Fibroblast of skin of right biceps (primary cell): ENCODE data around the gene RPS6KC1.
"Not testable (repeated sequence)": the region's sequence is repeated elsewhere in the genome, so short reads cannot be mapped to it uniquely, and the experiment has no call there.

ENCODE experiments used
- DNase-seq: peaks from one replicate; pipeline ENCODE4 v3.0.0-alpha.2; 2013

The RPS6KC1 gene

GRCh38 chr1:213160442-213160841, 109.4 kb downstream of the RPS6KC1 start:
- not testable (repeated sequence) for DNase-seq

- DNase-seq: peak; percentile 21
Observed at GRCh38 chr1:213162338-213162737, 111.3 kb downstream of the RPS6KC1 start.

- no peak for DNase-seq
Observed at GRCh38 chr1:213162862-213163261, 111.8 kb downstream of the RPS6KC1 start.

- DNase-seq: peak; percentile 6
Observed at GRCh38 chr1:213163278-213163711, 112.3 kb downstream of the RPS6KC1 start.

- DNase-seq: no peak
Observed at GRCh38 chr1:213164561-213164960, 113.5 kb downstream of the RPS6KC1 start.

GRCh38 chr1:213166852-213167251, 115.8 kb downstream of the RPS6KC1 start:
- no peak for DNase-seq

- DNase-seq: no peak
Observed at GRCh38 chr1:213171711-213172110, 120.7 kb downstream of the RPS6KC1 start.

- DNase-seq: no peak
Observed at GRCh38 chr1:213176341-213176740, 125.3 kb downstream of the RPS6KC1 start.

GRCh38 chr1:213179784-213180183, 128.7 kb downstream of the RPS6KC1 start:
- DNase-seq: no peak

- no peak for DNase-seq
Observed at GRCh38 chr1:213180833-213181232, 129.8 kb downstream of the RPS6KC1 start.

GRCh38 chr1:213183036-213183672, 132.1 kb downstream of the RPS6KC1 start:
- no peak for DNase-seq

GRCh38 chr1:213186168-213186567, 135.1 kb downstream of the RPS6KC1 start:
- DNase-seq: no peak

- DNase-seq: peak; percentile 4
Observed at GRCh38 chr1:213192026-213192425, 141.0 kb downstream of the RPS6KC1 start.

- no peak for DNase-seq
Observed at GRCh38 chr1:213194383-213194782, 143.3 kb downstream of the RPS6KC1 start.

- no peak for DNase-seq
Observed at GRCh38 chr1:213194855-213195254, 143.8 kb downstream of the RPS6KC1 start.

- DNase-seq: not testable (repeated sequence)
Observed at GRCh38 chr1:213196328-213197054, 145.4 kb downstream of the RPS6KC1 start.

GRCh38 chr1:213200630-213201029, 149.6 kb downstream of the RPS6KC1 start:
- no peak for DNase-seq

GRCh38 chr1:213201380-213202155, 150.5 kb downstream of the RPS6KC1 start:
- DNase-seq: no peak

GRCh38 chr1:213211201-213211600, 160.2 kb downstream of the RPS6KC1 start:
- DNase-seq: no peak

GRCh38 chr1:213219076-213219475, 168.0 kb downstream of the RPS6KC1 start:
- not testable (repeated sequence) for DNase-seq

- DNase-seq: no peak
Observed at GRCh38 chr1:213221209-213221608, 170.2 kb downstream of the RPS6KC1 start.

GRCh38 chr1:213227458-213227857, 176.4 kb downstream of the RPS6KC1 start:
- no peak for DNase-seq

- peak; percentile 50 for DNase-seq
Observed at GRCh38 chr1:213231795-213232231, 180.8 kb downstream of the RPS6KC1 start.

GRCh38 chr1:213242883-213243282, 191.8 kb downstream of the RPS6KC1 start:
- DNase-seq: no peak
